Activated CD4-positive, alpha-beta T cell treated with anti-CD3 and anti-CD28 coated beads, Interleukin-2, amount 50 U/mL, for 4 hours (primary cell): Measurements from ENCODE around the gene GNRHR.

ENCODE experiments used
- DNase-seq, 2 experiments: peaks; one replicate each; pipeline ENCODE4 v3.0.0-alpha.2; 2020

Gene GNRHR

DNA sequence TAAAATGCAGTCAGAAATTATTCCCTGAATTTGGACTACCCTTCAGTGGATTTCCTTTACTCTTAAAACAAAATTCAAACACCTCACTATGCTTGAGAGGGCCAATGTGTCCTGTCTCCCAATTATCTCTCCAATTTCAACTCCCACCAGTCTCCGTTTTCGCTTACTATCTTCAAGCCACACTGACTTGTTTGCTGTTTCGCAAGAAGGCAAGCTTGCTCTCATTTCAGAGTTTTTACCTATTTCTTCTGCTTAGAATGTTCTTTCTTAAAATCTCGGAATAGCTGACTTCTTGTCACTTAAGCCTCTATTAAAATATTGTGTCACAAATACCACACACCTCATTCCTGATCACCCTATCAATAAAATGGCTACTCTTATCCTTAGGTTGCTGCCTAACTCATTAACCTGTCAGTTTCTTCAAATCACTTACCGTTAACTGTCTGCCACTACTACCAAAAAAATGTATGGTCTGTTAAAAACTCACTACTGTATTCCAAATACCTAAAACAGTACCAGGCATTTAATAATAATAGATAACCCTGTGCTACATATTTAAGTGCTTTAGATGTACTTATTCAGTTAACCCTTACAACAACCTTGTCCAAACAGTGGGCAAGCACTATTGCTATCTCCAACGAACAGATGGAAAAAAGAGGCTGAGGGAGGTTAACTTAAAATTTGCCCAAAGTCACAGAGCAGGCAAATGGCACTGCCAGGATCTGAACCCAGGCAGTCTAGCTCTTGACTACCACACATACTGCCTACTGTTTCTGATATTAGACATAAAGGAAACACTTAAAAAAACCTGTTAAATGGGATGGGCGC is 56.1 kb downstream of the GNRHR start:
- no peak for DNase-seq

DNA sequence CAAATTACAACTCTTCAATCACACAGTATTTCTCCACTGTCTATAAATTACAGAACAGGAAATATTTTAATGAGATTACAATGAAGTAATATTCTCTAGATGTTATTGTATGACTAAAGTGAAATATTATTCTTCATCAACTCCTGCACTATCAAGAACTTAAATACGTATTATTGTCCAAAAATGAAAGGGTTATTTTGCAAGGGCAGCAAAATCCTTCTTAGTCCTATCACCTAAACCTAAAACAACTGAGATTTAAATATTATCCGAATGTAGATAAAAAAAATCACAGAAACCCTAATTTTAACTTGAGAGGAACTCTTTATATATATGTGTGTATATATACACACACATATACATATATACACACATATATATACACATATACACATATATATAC is 58.1 kb downstream of the GNRHR start:
- DNase-seq = no peak

DNA sequence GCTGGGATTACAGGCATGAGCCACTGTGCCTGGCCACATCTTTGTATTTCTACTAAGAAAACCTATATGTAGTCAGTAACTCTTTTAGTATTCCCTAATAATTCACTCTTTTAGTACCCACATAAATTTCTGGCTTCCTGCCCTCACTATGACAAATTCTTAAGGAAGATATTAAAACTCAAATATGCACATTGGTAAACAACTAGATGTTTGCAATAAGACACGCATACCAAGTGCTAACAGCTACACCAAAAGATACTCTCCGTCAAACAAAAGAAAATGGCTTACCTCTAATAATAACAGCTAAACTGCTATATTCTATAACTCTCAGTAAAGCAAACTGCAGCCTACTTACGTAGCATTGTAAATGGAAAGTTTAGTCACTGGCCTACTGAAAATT is 59.5 kb downstream of the GNRHR start:
- no peak for DNase-seq

DNA sequence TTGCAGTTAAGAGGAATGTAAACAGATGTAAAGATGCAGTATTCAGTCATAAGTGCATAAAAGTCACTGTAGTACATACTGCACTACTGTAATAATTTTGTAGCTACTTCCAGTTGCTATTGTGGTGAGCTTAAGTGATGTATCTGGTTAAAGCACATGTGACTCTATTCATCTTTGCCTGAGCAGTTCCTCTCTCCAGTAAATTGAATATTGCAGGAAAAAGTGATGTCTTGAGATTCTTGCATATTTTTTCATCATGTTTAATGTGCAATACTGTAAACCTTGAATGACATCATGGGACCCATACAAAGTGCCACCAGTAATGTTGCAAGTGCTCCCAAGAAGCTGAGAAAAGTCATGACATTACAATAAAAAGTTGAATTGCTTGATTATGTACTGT is 62.9 kb downstream of the GNRHR start:
- no peak for DNase-seq
